Left cardiac atrium (tissue), 4 donors: Measurements from ENCODE around the gene RERE. TPM values are rescaled to one million over a fixed set of nuclear protein-coding genes. Genes with fewer than 3 reads are reported as not detected.
A peak's percentile ranks its signal among the peaks of the same experiment; 100 is the strongest.

Experiments used
- ATAC-seq, 2 donors: fragments of 200-7000 bp; cut with Tn5 transposase; one replicate each; pipeline ENCODE4 v1.9.1; 2020; ENCODE audit warnings: mild to moderate bottlenecking in 2 of 2, moderate library complexity in 2 of 2
- DNase-seq: peaks from one replicate; pipeline ENCODE4 v3.0.0-alpha.2; 2020
- intact Hi-C, 2 donors: fragments of 100-400 bp; cut with DNase I; formaldehyde crosslinking; loops; one replicate each; pipeline versions ENCODE4 v1.14.1 to v1.15.1; 2022 to 2023
- total RNA-seq, 2 donors: library from RNA; stranded (reverse); fragmentation: NEBNext Ultra II Directional; extraction: Animal tissue kit (Norgen Biotek cat#: 25700); gene quantifications; one replicate each; pipeline ENCODE4 v1.2.1, GENCODE V29; 2021
- donor health status: DM: no; HTN: yes; CAD: no.
- donor health status: DM: no; HTN: yes; CAD: no; lungs with severe emphysema.
- donor health status: DM: yes; HTN: yes; CAD: no.
- donor health status: Dilated cardiomyopathy.

The RERE gene
- total RNA-seq, 2 donors from 2014 or later: 128 to 162 TPM

DNA sequence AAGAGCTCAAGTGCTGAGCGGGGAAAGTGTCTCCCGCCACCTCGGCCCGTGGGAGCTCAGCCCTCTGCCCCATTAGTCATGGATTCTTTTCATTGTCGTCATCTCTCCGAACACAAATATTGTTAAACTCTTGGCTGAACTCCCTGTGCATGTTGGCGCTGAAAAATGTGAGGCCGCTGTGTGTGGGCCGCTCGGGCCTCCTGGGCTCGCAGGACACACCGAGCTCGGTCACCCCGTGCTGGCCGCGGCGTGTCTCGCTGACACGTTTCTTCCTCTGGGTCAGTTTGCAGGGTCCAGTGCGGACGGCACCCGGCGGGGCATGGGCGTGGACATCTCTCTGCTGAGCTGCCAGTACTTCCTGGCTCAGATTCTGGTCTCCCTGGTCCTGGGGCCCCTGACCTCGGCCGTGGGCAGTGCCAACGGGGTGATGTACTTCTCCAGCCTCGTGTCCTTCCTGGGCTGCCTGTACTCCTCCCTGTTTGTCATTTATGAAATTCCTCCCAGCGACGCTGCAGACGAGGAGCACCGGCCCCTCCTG is 473.9 kb downstream of the RERE start:
- DNase-seq (peak; percentile 81), ATAC-seq (peak; percentile 86 to 90)
- intact Hi-C loops: loop anchor here in 1 of 2 donors (10.0 kb wide), 2 partner anchors 309 to 359 kb away; no protein-coding TSS in a partner anchor

DNA sequence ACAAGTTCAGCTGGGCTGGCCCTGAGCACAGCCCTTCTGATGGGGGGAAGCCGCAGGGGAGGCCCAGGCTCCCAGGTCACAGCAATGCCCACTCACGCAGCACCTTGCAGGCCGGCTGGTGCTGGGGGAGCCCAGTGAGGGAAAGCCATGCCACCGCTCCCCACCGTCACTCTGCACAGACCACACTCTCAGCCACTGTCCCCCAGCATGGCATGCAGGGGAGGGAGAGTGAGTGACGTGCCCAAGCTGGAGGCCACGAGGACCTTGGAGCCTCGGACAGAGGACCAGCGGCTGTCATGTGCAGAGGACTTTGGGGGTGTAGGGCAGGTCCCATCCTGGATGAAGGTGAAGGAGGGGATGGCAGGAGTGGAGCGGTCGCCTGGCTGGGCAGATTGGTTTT is 474.4 kb downstream of the RERE start:
- peak; percentile 12 to 24 for ATAC-seq
- no peak for DNase-seq
- intact Hi-C loops: loop anchor here in 1 of 2 donors (10.0 kb wide), 2 partner anchors 308 to 358 kb away; no protein-coding TSS in a partner anchor

DNA sequence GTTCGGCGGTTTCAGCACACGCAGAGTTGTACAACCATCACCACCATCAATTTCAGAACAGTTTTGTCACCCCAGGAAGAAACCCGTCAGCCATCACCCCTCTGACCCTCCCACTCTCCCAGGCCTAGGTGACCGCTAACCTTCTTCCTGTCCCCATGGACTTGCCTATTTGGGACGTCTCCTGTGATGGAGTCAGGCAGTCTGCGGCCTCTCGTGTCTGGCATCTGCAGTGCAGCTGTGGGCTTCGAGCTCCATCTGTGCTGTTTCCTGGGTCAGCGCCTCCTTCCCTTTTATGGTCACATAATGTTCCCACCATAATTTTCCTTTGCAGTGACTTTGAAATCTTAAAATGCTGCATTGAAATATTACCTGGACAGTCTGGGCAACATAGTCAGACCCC is 475.1 kb downstream of the RERE start:
- intact Hi-C loops: loop anchor here in 1 of 2 donors (10.0 kb wide), 2 partner anchors 308 to 358 kb away; no protein-coding TSS in a partner anchor
- ATAC-seq (no peak), DNase-seq (no peak)

DNA sequence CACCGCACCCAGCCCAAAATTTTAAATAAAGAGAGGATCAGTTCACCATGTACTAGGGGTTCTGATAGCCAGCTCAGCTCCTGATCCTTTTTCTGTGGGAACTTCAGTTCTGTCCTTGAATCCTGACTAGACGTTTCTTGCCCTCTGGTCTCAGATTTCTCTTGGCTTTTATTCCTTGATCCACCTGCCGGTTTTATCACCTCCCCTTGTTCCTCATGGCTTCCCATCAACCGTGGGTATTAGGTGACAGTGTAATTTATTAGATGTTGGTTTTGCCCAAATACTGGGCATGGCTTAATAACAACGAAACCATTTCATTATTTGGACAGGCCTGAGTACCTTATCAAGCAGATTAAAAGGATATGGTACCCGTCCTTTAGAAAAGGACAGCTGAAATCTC is 477.0 kb downstream of the RERE start:
- ATAC-seq: no peak
- intact Hi-C loops: loop anchor here in 1 of 2 donors (10.0 kb wide), 2 partner anchors 306 to 356 kb away; no protein-coding TSS in a partner anchor
- no peak for DNase-seq

DNA sequence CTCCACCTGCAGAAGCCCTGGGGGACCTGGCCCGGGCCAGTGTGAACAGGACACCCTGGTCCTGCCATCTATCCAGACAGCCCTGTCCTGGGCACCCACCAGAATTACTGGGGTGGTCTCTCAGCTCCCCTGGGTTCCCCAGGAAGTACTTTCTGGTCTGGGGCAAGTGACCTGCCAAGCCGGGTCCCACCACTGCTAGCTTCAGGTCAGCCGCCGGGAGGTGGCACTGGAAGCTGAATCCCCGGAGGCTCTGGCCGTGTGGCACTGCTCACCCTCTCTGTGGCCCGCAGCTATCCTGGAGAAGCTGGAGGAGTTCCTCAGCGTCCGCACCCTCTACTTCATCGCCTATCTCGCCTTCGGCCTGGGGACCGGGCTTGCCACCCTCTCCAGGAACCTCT is 478.2 kb downstream of the RERE start:
- intact Hi-C loops: no loop called here
- ATAC-seq: no peak
- DNase-seq: no peak

DNA sequence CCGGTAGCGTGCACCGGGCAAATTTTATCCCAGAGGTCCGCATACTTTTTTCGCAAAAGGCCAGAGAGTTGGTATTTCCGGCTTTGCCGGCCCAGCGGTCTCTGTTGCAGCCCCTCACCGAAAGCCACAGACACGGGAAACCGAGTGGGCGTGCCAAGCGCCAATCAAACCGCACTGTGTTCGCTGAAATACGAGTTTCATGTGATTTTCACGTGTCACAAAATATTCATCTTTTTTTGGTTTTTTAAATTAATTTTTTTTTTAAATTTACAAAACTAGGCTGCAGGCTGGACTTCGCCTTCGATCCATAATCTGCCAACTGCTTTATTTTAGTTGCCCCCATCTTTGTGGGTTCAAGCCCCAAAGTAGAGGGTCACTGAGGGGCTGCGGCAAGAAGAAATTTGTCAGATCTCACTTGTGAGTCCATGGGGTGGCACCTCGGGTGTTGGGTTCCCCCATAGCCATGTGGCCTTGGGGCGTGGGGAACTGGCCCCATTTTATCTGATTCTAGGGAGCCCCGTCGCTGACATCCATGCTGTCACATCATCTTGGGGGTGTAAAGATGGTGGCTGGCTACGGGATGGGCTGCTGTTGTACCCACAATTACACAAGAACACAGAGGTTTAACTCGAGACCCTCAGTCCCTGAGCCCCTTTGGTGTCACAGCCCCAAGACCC is 478.8 kb downstream of the RERE start:
- intact Hi-C loops: no loop called here
- DNase-seq: no peak
- ATAC-seq: no peak

DNA sequence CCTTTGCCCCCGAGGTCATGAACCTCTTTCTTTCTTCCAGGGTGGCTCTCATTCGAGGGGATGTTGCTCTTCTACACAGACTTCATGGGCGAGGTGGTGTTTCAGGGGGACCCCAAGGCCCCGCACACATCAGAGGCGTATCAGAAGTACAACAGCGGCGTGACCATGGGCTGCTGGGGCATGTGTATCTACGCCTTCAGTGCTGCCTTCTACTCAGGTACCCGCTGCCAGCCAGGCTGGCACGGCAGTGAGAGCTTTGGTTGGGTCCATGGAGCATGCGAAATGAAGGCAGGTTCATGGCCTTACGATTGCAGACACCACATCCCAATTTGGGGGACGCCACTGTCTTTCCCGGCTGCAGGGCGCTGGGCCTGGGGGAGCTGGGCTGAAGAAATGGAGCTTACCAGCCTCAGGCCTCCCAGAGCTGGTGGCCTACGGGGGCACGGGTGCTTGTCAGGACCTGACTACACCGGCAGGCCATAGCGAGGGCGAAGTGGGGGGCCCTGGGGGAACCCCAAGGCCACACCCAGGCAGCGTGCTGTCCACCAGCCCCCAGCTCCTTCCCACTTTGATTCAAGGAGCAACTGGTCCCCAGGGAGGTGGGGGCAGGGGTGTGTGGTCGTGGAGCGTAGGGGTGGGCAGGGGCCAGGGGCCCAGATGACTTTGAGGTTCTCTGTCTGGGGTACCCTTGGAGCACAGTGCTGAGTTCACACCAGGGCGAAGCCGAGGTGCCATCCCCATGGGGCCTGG is 479.5 kb downstream of the RERE start:
- intact Hi-C loops: no loop called here
- ATAC-seq: no peak
- no peak for DNase-seq

DNA sequence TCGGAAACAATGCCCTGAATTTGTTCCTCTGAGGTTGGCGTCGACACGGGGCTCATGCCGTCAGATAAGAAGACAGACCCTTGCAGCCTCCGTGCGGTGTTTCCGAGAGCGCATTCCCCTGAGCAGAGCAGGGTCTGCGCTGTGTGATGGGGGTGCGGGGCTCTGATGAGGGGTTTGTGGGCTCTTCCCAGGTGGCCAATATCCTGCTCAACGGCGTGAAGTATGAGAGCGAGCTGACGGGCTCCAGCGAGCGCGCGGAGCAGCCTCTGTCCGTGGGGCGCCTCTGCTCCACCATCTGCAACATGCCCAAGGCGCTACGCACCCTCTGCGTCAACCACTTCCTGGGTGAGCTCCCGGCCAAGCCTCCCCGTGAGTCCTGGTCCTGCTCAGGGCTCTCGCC is 482.2 kb downstream of the RERE start:
- no peak for DNase-seq
- ATAC-seq: no peak
- intact Hi-C loops: no loop called here

DNA sequence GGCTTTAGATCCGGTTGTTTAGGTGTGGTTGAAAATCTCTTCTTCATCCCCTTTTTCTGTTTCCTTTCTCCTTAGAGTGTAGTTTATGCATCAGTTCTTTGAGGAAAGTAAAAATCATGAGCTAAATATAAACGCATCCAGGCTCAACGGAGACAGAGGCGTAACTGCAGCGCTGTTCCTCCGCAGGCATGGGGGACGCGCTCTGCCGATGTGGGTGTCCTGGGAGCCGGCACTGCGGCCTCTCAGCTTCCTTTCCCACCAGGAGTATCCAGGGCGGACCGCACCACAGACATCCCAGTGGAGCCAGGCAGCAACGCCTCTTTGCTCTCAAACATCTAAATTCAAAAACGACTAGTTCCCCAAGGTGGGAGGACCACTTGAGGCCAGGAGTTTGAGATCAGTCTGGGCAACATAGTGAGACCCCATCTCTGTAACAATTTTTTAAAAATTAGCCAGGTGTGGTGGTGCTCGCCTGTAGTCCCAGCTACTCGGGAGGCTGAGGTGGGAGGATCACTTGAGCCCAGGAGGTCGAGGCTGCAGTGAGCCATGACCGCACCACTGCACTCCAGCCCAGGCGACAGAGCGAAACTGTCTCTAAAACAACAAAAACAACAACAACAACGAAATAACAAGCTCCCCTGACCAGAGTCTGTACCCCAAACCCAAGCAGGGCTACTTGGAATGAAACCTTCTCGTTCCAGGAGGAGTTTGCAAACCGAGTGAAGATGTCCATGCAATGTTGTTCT is 483.2 kb downstream of the RERE start:
- DNase-seq: no peak
- ATAC-seq: no peak
- intact Hi-C loops: no loop called here

DNA sequence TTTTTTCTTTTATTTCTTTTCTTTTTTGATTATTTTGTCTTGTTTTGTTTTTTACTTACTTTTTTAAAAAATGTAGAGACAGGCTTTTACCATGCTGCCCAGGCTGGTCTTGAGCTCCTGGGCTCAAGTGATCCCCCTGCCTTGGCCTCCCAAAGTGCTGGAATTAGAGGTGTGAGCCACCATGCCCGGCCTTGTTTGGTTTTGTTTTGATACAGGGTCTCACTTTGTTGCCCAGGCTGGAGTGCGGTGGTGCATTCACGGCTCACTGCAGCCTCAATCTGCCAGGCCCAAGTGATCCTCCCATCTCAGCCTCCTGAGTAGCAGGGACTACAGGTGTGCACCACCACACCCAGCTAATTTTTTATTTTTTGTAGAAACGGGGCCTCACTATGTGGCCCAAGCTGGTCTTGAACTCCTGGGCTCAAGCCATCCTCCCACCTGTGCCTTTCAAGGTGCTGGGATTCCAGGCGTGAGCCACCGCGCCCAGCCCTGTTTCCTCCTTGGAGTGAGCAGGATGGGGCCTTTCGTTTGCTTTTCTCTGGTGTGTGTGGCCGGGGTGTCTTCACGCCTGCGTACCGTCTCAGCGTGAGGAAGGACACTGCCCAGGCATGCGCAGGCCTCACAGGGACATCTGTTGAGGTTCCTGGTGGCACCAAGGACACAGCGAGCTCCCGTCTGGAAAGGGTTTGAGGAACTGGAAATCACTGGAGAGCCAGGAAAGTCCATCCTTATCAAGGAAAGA is 484.0 kb downstream of the RERE start:
- ATAC-seq (no peak), DNase-seq (no peak)

DNA sequence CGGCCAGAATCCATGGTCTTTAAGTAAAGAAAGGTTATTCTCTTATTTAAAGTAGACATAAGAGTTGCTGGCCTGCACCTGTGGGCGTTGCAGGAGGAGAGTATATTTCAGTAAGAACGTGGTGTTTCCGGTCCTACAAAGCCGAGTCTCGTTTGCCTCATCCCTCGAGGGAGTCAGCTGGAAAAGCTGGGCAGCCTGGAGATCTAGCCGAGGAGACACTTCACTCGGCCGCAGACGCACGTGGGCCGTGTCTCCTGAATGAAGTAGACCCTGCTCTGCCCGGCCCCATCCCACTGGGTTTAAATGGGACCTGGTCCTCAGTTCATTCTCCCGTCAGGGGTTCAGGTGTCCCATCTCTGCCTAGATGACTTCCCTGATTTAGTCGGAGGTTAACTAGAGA is 484.6 kb downstream of the RERE start:
- no peak for DNase-seq
- no peak for ATAC-seq
- intact Hi-C loops: no loop called here

More for the DNA sequence above, 484.0 kb downstream of the RERE start:
- intact Hi-C loops: no loop called here

DNA sequence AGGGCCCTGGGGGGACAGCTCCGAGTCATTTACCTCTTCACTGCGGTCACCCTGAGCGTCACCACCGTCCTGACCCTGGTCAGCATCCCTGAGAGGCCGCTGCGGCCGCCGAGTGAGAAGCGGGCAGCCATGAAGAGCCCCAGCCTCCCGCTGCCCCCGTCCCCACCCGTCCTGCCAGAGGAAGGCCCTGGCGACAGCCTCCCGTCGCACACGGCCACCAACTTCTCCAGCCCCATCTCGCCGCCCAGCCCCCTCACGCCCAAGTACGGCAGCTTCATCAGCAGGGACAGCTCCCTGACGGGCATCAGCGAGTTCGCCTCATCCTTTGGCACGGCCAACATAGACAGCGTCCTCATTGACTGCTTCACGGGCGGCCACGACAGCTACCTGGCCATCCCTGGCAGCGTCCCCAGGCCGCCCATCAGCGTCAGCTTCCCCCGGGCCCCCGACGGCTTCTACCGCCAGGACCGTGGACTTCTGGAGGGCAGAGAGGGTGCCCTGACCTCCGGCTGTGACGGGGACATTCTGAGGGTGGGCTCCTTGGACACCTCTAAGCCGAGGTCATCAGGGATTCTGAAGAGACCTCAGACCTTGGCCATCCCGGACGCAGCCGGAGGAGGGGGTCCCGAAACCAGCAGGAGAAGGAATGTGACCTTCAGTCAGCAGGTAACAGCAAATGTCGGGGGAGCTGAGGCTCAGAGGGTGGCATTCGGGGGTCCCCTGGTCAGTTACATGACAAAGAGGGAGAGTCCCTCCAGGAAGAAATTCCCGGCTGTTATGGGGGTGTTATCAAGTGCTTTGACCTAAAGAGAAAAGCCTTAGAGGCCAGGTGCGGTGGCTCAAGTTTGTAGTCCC is 486.9 kb downstream of the RERE start:
- ATAC-seq: peak; percentile 12 to 31
- intact Hi-C loops: no loop called here
- no peak for DNase-seq

DNA sequence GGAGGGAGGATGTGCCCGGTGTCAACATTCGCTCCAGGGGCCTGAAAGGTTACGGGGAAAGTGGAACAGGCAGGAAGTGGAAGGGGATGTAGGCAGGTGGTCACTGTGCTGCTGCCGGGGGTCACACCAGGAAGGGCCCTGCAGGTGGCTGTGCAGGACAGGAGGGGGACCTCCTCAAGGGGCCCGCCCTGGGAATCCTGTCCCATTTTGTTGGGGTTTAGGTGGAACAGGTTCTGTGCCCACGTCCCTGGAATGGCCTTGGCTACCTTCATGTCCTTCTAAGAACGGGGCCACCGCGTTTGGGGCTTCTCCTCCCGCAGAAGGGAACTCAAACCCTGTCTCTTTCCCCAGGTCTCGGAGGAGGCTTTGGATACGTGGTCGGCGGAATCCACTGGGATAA is 487.6 kb downstream of the RERE start:
- intact Hi-C loops: no loop called here
- ATAC-seq: no peak
- DNase-seq: no peak

DNA sequence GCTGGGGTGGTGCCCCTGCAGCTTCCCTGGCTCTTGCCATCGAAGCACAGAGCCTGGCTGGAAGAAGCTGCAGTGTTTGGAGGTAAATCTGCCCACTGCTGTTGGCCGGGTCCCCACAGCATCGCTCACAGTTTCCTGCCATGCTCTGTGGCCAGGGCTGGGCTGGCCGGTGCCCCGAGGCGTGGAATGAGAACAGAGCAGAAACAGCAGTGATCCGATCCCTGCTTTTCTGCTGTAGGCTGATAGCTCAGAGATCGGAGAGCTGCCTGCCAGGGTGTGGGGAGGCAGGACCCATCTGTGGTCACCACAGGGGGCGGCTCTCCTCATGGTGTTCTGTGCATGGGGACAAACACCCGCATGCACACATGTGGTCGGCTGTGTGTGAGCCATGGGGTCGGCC is 488.0 kb downstream of the RERE start:
- intact Hi-C loops: no loop called here
- no peak for DNase-seq
- no peak for ATAC-seq

DNA sequence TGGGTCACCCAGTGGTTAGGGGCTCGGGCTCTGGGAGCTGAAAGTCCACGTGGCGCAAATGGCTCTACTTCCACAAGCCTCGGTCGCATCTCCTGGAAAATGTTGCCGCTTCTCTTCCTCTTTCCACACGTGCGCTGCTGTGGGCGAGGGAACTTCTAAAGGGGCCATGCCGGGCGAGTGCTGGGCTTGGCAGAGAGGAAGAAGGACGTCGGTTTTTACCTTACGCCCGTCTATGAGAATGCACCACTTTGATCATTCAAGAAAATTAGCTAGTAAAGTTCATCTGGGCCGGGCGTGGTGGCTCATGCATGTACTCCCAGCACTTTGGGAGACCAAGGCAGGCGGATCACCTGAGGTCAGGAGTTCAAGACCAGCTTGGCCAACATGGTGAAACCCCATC is 489.2 kb downstream of the RERE start:
- ATAC-seq: no peak
- DNase-seq: no peak
- intact Hi-C loops: no loop called here

DNA sequence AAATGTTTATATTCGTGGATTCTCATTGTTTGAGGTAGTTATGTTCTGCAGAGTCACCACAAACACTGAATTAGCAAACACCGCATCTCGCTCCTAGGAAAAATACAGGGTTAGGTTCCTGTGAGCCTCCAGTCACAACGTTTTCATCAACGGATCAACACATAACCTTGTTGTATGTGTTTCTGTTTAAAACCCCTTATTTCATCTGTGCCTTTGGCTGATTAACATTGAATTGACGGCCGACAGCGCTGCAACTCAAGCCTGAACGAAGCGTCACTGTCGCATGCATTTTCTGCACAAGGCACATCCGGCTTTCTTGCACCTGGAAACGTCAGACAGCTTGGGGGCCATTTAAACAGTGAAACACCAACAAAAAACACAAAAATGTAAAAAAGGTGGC is 491.2 kb downstream of the RERE start:
- intact Hi-C loops: no loop called here
- DNase-seq (no peak), ATAC-seq (no peak)

DNA sequence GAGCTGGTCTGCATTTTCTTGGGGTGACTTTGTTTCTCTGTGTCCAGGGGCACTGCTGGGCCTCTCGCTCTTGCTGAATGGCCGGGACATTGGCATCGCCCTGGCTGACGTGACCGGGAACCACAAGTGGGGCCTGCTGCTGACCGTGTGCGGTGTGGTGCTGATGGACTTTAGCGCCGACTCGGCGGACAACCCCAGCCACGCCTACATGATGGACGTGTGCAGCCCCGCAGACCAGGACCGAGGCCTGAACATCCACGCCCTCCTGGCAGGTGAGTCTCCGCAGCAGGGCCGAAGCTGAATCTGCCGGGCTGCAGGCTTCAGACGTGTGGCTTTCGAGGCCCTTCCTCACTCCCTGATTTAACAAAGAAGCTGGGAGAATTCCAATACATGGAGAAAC is 491.7 kb downstream of the RERE start:
- DNase-seq (no peak), ATAC-seq (no peak)
- intact Hi-C loops: no loop called here

DNA sequence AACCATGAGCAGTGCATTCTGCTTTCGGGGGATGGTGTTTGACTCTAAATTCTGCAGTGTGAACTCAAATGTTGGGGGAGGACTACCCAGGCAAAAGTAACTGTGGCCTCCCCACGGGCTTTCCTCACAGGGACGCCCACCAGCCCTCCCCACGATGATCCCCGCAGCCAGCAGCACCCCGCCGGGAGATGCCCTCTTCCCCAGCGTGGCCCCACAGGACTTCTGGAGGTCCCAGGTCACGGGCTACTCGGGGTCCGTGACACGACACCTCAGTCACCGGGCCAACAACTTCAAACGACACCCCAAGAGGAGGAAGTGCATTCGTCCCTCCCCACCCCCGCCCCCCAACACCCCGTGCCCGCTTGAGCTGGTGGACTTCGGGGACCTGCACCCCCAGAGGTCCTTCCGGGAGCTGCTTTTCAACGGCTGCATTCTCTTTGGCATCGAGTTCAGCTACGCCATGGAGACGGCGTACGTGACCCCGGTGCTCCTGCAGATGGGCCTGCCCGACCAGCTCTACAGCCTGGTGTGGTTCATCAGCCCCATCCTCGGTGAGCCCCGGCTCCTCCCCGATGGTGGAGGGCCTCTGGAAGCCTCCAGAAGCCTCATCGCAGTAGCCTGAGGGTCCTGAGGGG is 493.1 kb downstream of the RERE start:
- intact Hi-C loops: no loop called here
- ATAC-seq (no peak), DNase-seq (no peak)
